Measurements from ENCODE around the gene PARP15. TPM values are rescaled to one million over a fixed set of nuclear protein-coding genes. Genes with fewer than 3 reads are reported as not detected.

The PARP15 gene
- total RNA-seq, 1 donor from 2014 or later = 0.36 TPM

DNA sequence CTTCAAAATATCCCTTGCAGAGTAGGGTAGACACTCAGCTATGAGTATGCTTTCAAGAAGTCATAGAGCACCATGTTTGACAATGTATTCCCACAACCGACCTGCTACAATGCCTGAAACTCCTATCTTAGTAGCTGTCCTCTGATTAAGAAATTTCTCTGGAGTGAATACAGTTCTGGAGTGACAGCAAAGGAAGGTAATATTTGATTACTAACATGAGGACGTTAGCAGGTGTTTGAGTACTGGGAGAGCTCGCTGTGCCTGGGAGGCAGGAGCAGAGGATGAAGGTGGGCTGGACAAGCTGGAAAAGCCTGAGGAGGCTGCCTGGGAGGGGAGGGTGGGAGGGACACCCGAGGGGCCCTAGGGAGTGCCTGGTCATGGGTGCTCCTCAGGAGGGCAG is 42.9 kb downstream of the PARP15 start:
- Mint-ChIP-seq H3K9me3 (ENCODE audit: unreplicated experiment) (no peaks in the 10 kb centered on the region), H3K36me3 (ENCODE audit: low read depth, unreplicated experiment) (no peaks in the 10 kb centered on the region), H3K4me1 (ENCODE audit: unreplicated experiment) (no peaks in the 10 kb centered on the region), H3K27ac (ENCODE audit: unreplicated experiment) (no peak overlapping the region), H3K27me3 (ENCODE audit: unreplicated experiment) (no peaks in the 10 kb centered on the region), H3K4me3 (ENCODE audit: unreplicated experiment) (no peak overlapping the region)
- no peak for DNase-seq (ENCODE audit: low spot score)
- TF ChIP-seq, protein P1, sequence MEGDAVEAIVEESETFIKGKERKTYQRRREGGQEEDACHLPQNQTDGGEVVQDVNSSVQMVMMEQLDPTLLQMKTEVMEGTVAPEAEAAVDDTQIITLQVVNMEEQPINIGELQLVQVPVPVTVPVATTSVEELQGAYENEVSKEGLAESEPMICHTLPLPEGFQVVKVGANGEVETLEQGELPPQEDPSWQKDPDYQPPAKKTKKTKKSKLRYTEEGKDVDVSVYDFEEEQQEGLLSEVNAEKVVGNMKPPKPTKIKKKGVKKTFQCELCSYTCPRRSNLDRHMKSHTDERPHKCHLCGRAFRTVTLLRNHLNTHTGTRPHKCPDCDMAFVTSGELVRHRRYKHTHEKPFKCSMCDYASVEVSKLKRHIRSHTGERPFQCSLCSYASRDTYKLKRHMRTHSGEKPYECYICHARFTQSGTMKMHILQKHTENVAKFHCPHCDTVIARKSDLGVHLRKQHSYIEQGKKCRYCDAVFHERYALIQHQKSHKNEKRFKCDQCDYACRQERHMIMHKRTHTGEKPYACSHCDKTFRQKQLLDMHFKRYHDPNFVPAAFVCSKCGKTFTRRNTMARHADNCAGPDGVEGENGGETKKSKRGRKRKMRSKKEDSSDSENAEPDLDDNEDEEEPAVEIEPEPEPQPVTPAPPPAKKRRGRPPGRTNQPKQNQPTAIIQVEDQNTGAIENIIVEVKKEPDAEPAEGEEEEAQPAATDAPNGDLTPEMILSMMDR (IDR thresholded peaks at IDR 0.05; ENCODE audit: unreplicated experiment) = no peak

DNA sequence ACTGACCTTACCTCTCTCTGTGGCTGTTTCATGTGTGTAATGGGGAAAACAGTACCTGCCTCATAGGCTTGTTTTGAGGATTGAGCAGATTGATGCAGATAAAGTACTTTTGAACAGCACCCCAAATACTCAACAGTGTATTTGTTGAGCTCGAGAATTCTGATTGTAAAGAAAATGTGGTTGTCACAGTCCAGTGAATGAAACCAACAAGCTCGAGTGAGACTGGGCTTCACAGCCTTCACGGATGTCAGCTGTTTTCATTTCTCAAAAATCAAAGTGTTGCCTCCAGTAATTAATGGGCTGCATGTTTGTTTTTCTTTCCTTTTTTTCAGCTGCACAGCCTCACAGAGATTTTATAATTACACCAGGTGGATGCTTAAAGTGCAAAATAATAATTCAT is 43.7 kb downstream of the PARP15 start:
- DNase-seq (ENCODE audit: low spot score) = no peak
- Mint-ChIP-seq H3K9me3 (ENCODE audit: unreplicated experiment) (no peaks in the 10 kb centered on the region), H3K27me3 (ENCODE audit: unreplicated experiment) (no peaks in the 10 kb centered on the region), H3K4me1 (ENCODE audit: unreplicated experiment) (no peaks in the 10 kb centered on the region), H3K36me3 (ENCODE audit: low read depth, unreplicated experiment) (no peaks in the 10 kb centered on the region), H3K4me3 (ENCODE audit: unreplicated experiment) (no peak overlapping the region), H3K27ac (ENCODE audit: unreplicated experiment) (no peak overlapping the region)
- TF ChIP-seq, protein P1 (IDR thresholded peaks at IDR 0.05; ENCODE audit: unreplicated experiment) = no peak

- Mint-ChIP-seq H3K27me3 (ENCODE audit: unreplicated experiment) (no peaks in the 10 kb centered on the region), H3K27ac (ENCODE audit: unreplicated experiment) (no peak overlapping the region)
Observed at GRCh38 chr3:122623031-122623829, 45.8 kb downstream of the PARP15 start.

DNA sequence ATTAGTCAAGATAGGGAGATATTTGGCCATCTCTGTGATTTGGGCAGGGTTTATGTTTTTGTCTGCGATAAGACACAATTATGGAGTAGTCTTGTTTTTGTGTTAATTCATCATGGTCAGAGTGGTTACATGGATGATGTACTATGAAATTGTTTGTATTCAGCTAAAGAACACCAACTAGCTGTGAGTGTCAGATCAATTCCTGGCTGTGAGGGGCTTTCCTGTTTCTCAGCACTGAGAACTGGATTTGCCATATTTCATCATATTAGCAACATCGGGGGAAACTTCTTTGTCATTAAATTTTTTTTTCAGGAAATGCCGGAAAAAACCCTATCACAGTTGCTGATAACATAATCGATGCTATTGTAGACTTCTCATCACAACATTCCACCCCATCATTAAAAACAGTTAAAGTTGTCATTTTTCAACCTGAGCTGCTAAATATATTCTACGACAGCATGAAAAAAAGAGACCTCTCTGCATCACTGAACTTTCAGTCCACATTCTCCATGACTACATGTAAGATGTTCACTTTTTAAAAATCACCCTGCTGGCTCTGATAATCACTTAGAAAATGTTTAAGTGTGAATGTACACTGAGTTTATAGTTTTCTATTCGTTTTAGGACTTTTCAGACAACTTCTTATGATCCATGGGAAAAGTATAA is 49.2 kb downstream of the PARP15 start:
- H3K27me3 Mint-ChIP-seq (ENCODE audit: unreplicated experiment) = no peaks in the 10 kb centered on the region
- DNase-seq (ENCODE audit: low spot score) = no peak
- TF ChIP-seq, protein P1 (IDR thresholded peaks at IDR 0.05; ENCODE audit: unreplicated experiment) = no peak
- no peaks in the 10 kb centered on the region for H3K9me3 Mint-ChIP-seq (ENCODE audit: unreplicated experiment)
- H3K36me3 Mint-ChIP-seq (ENCODE audit: low read depth, unreplicated experiment) = no peaks in the 10 kb centered on the region
- H3K4me3 Mint-ChIP-seq (ENCODE audit: unreplicated experiment) = no peak overlapping the region
- peaks cover 5% of the 10 kb centered on the region for H3K4me1 Mint-ChIP-seq (ENCODE audit: unreplicated experiment)
- H3K27ac Mint-ChIP-seq (ENCODE audit: unreplicated experiment) = no peak overlapping the region

More at GRCh38 chr3:122623031-122623829, 45.8 kb downstream of the PARP15 start:
- peaks cover 5% of the 10 kb centered on the region for H3K4me1 Mint-ChIP-seq (ENCODE audit: unreplicated experiment)
- TF ChIP-seq, protein P1 (IDR thresholded peaks at IDR 0.05; ENCODE audit: unreplicated experiment) = no peak
- DNase-seq (ENCODE audit: low spot score) = no peak
- no peaks in the 10 kb centered on the region for H3K36me3 Mint-ChIP-seq (ENCODE audit: low read depth, unreplicated experiment)
- no peak overlapping the region for H3K4me3 Mint-ChIP-seq (ENCODE audit: unreplicated experiment)
- no peaks in the 10 kb centered on the region for H3K9me3 Mint-ChIP-seq (ENCODE audit: unreplicated experiment)

- H3K9me3 Mint-ChIP-seq (ENCODE audit: unreplicated experiment) = no peaks in the 10 kb centered on the region
- no peaks in the 10 kb centered on the region for H3K36me3 Mint-ChIP-seq (ENCODE audit: low read depth, unreplicated experiment)
- H3K27me3 Mint-ChIP-seq (ENCODE audit: unreplicated experiment) = no peaks in the 10 kb centered on the region
- no peak for DNase-seq (ENCODE audit: low spot score)
- no peak overlapping the region for H3K27ac Mint-ChIP-seq (ENCODE audit: unreplicated experiment)
- peaks cover 5% of the 10 kb centered on the region for H3K4me1 Mint-ChIP-seq (ENCODE audit: unreplicated experiment)
- TF ChIP-seq, protein P1 (IDR thresholded peaks at IDR 0.05; ENCODE audit: unreplicated experiment) = no peak
- H3K4me3 Mint-ChIP-seq (ENCODE audit: unreplicated experiment) = no peak overlapping the region
Observed at GRCh38 chr3:122627301-122627700, 49.9 kb downstream of the PARP15 start.
